Measurements from ENCODE around the gene KCTD16.

Gene KCTD16

GRCh38 chr5:144414202-144415029 is 243.7 kb downstream of the KCTD16 start:
- DNase-seq: no peak

GRCh38 chr5:144416196-144416595 is 245.5 kb downstream of the KCTD16 start:
- no peak for DNase-seq

GRCh38 chr5:144418719-144419118 is 248.0 kb downstream of the KCTD16 start:
- DNase-seq: no peak

- DNase-seq: no peak
Measured at GRCh38 chr5:144421411-144421810, 250.7 kb downstream of the KCTD16 start.

GRCh38 chr5:144422018-144422727 is 251.5 kb downstream of the KCTD16 start:
- DNase-seq: no peak

GRCh38 chr5:144427866-144428265 is 257.2 kb downstream of the KCTD16 start:
- no peak for DNase-seq

GRCh38 chr5:144428326-144428725 is 257.7 kb downstream of the KCTD16 start:
- DNase-seq: no peak

GRCh38 chr5:144429405-144429804 is 258.7 kb downstream of the KCTD16 start:
- DNase-seq: no peak

GRCh38 chr5:144429905-144430304 is 259.2 kb downstream of the KCTD16 start:
- DNase-seq: no peak

GRCh38 chr5:144433140-144433822 is 262.6 kb downstream of the KCTD16 start:
- DNase-seq: no peak

- DNase-seq: no peak
Measured at GRCh38 chr5:144433893-144434292, 263.2 kb downstream of the KCTD16 start.

GRCh38 chr5:144436007-144436406 is 265.3 kb downstream of the KCTD16 start:
- DNase-seq: no peak

GRCh38 chr5:144438237-144438636 is 267.6 kb downstream of the KCTD16 start:
- DNase-seq: no peak

GRCh38 chr5:144448457-144448856 is 277.8 kb downstream of the KCTD16 start:
- no peak for DNase-seq

- DNase-seq: no peak
Measured at GRCh38 chr5:144451187-144451973, 280.7 kb downstream of the KCTD16 start.

GRCh38 chr5:144453753-144454152 is 283.1 kb downstream of the KCTD16 start:
- no peak for DNase-seq

GRCh38 chr5:144457160-144457559 is 286.5 kb downstream of the KCTD16 start:
- DNase-seq: no peak

- DNase-seq: no peak
Measured at GRCh38 chr5:144458216-144458615, 287.5 kb downstream of the KCTD16 start.

GRCh38 chr5:144460600-144460999 is 289.9 kb downstream of the KCTD16 start:
- no peak for DNase-seq

- no peak for DNase-seq
Measured at GRCh38 chr5:144462577-144462976, 291.9 kb downstream of the KCTD16 start.

GRCh38 chr5:144463481-144464223 is 293.0 kb downstream of the KCTD16 start:
- DNase-seq: no peak

- no peak for DNase-seq
Measured at GRCh38 chr5:144464306-144464705, 293.6 kb downstream of the KCTD16 start.

Measured in suppressor macrophage (primary cell).